A673 (cell line): ENCODE measurements around the gene NES. TPM values are rescaled to one million over a fixed set of nuclear protein-coding genes. Genes with fewer than 3 reads are reported as not detected.

ENCODE experiments used
- BruUV-seq: library from RNA; stranded (reverse); fragments of 400-500 nt; replicated peaks from 2 replicates; lab custom pipeline; 2021; lab: Mats Ljungman, UMichigan
- CTCF ChIA-PET: fragments of 300-600 bp; sonication (Branson Sonifier 250); formaldehyde crosslinking; loops from one replicate; lab custom pipeline; 2022; ENCODE audit warnings: antibody characterized with exemption; lab: Charles Lee
- POLR2A ChIA-PET: fragments of 300-600 bp; sonication (Branson Sonifier 250); formaldehyde crosslinking; loops from one replicate; lab custom pipeline; 2022; ENCODE audit warnings: antibody characterized with exemption; ENCODE audit not compliant: low non-redundant PET; lab: Charles Lee
- DNase-seq: peaks from one replicate; pipeline ENCODE4 v3.0.0-alpha.2; 2015; ENCODE audit warnings: low spot score
- H3K27ac ChIP-seq: fragments of 200-600 bp; sonication (generic); 2 replicates; pipeline ENCODE4 v1.5.1; 2016; ENCODE audit warnings: mixed run types, low read depth, mild to moderate bottlenecking, mixed read lengths, antibody characterized with exemption, low read length; ENCODE audit not compliant: poor library complexity, severe bottlenecking
- H3K27me3 ChIP-seq: fragments of 200-600 bp; sonication (generic); replicated peaks from 2 replicates; pipeline ENCODE4 v1.6.1; 2017; ENCODE audit warnings: mixed run types, low read depth, mild to moderate bottlenecking, mixed read lengths, antibody characterized with exemption, low read length; ENCODE audit not compliant: insufficient read depth, poor library complexity
- H3K36me3 ChIP-seq: fragments of 200-600 bp; sonication (generic); 2 replicates; pipeline ENCODE4 v1.6.1; 2016; ENCODE audit warnings: mixed run types, mild to moderate bottlenecking, mixed read lengths, antibody characterized with exemption, low read length; ENCODE audit not compliant: insufficient read depth, poor library complexity, severe bottlenecking
- H3K4me1 ChIP-seq: fragments of 200-600 bp; sonication (generic); 2 replicates; pipeline ENCODE4 v1.6.1; 2017; ENCODE audit warnings: mixed run types, mild to moderate bottlenecking, mixed read lengths, antibody characterized with exemption, low read length; ENCODE audit not compliant: insufficient read depth, poor library complexity, severe bottlenecking
- H3K4me3 ChIP-seq: fragments of 200-600 bp; sonication (generic); 2 replicates; pipeline ENCODE4 v1.5.1; 2016; ENCODE audit warnings: low read depth, mixed run types, mild to moderate bottlenecking, mixed read lengths, low read length; ENCODE audit not compliant: poor library complexity, severe bottlenecking
- H3K9me3 ChIP-seq: fragments of 200-600 bp; sonication (generic); 2 replicates; pipeline ENCODE4 v1.6.1; 2016; ENCODE audit warnings: mixed run types, low read depth, mild to moderate bottlenecking, mixed read lengths, antibody characterized with exemption, low read length; ENCODE audit not compliant: poor library complexity, severe bottlenecking
- EZH2 ChIP-seq: fragments of 200-600 bp; sonication (generic); IDR thresholded peaks from 2 replicates; pipeline ENCODE4 v1.6.1; 2017; ENCODE audit warnings: borderline replicate concordance, low read depth, mild to moderate bottlenecking, mixed read lengths, antibody characterized with exemption, low read length; ENCODE audit not compliant: poor library complexity, severe bottlenecking
- intact Hi-C: fragments of 100-400 bp; cut with micrococcal nuclease; formaldehyde crosslinking; loops from one replicate; pipeline ENCODE4 v1.10.0; 2022; ENCODE audit not compliant: unreplicated experiment
- total RNA-seq: library from RNA; stranded (reverse); gene quantifications from 2 replicates; pipeline ENCODE4 v1.2.3, GENCODE V29; 2021
- TF ChIP-seq, protein P1 (sequence below): fragments of 300-800, 200-600 bp; sonication (generic); conservative IDR thresholded peaks from 2 replicates; pipeline ENCODE4 v1.5.1; 2017; ENCODE audit warnings: low read depth, mild to moderate bottlenecking, antibody characterized with exemption, low read length, moderate library complexity, mixed read lengths

Gene NES
- total RNA-seq, 1 experiment from 2014 or later = 8.7 TPM

DNA sequence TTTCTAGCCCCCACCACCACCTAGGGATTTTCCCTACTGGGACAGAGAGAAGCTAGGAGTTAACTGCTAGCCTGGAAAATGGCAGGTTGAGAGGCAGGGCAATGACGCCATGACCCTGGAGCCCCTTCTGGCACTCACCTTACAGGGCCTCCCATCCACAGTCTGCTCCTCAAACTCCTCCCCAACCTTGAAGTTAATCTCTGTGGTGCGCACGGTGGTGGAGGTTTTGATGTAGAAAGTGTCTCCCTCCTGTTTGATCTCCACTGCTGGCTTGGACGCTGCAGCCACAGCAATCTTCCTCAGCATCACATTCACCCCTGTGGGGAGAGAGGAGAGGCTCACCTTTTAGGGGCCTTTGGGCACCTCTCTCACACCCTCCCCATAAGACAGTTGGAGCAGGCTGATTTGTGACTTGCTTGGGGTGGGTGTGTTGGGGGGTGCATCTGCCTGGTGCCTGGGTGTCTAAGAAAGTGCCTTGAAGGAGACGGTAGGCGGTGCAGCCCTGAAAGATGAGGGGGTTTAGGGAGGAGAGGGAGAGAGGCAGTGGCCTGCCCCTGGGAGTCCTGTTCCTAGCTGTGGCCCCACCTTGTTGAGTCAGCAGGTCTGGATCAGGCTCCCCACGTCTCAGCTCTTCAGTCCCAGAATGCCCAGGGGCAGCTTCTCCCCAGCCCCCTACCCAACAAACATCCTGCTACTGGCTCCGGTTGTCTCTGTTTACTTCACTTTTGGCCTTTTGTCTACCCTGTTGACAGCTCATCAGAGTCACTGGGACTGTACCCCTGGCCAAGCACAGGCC, 23.7 kb upstream of the NES start:
- no peak for DNase-seq
- intact Hi-C loops = no loop called here
- H3K4me1 ChIP-seq = peaks cover 30% of the 10 kb centered on the region
- H3K9me3 ChIP-seq = no peaks in the 10 kb centered on the region
- CTCF ChIA-PET = interaction anchor here (0.6 to 3.8 kb wide), 2 partner anchors 12 to 256 kb away, joined by 4 to 34 read pairs; no protein-coding TSS in a partner anchor
- H3K4me3 ChIP-seq = no peak overlapping the region
- no peaks in the 10 kb centered on the region for H3K36me3 ChIP-seq
- no TSS peak for BruUV-seq
- H3K27ac ChIP-seq = no peak overlapping the region
- peaks cover 5% of the 10 kb centered on the region for H3K27me3 ChIP-seq
- TF ChIP-seq, protein P1, sequence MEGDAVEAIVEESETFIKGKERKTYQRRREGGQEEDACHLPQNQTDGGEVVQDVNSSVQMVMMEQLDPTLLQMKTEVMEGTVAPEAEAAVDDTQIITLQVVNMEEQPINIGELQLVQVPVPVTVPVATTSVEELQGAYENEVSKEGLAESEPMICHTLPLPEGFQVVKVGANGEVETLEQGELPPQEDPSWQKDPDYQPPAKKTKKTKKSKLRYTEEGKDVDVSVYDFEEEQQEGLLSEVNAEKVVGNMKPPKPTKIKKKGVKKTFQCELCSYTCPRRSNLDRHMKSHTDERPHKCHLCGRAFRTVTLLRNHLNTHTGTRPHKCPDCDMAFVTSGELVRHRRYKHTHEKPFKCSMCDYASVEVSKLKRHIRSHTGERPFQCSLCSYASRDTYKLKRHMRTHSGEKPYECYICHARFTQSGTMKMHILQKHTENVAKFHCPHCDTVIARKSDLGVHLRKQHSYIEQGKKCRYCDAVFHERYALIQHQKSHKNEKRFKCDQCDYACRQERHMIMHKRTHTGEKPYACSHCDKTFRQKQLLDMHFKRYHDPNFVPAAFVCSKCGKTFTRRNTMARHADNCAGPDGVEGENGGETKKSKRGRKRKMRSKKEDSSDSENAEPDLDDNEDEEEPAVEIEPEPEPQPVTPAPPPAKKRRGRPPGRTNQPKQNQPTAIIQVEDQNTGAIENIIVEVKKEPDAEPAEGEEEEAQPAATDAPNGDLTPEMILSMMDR = no peak
- TF ChIP-seq EZH2 = no peak
- POLR2A ChIA-PET = no interaction called here

GRCh38 chr1:156698995-156699394, 21.8 kb upstream of the NES start:
- POLR2A ChIA-PET = no interaction called here
- H3K9me3 ChIP-seq = no peaks in the 10 kb centered on the region
- no peak for TF ChIP-seq EZH2
- TF ChIP-seq, protein P1 = no peak
- no peaks in the 10 kb centered on the region for H3K27me3 ChIP-seq
- no peak overlapping the region for H3K27ac ChIP-seq
- BruUV-seq = no TSS peak
- H3K36me3 ChIP-seq = no peaks in the 10 kb centered on the region
- H3K4me1 ChIP-seq = peaks cover 11% of the 10 kb centered on the region
- no peak for DNase-seq
- CTCF ChIA-PET = interaction anchor here (0.8 kb wide), 1 partner anchor 9 kb away, joined by 5 read pairs; no protein-coding TSS in a partner anchor
- no peak overlapping the region for H3K4me3 ChIP-seq
- intact Hi-C loops = no loop called here

- TF ChIP-seq EZH2 = no peak
- TF ChIP-seq, protein P1 = no peak
- Histone ChIP-seq H3K27ac (no peak overlapping the region), H3K9me3 (no peaks in the 10 kb centered on the region), H3K36me3 (no peaks in the 10 kb centered on the region), H3K4me3 (no peak overlapping the region), H3K27me3 (no peaks in the 10 kb centered on the region), H3K4me1 (peaks cover 13% of the 10 kb centered on the region)
- CTCF ChIA-PET = no interaction called here
- DNase-seq = no peak
- intact Hi-C loops = no loop called here
- BruUV-seq = no TSS peak
- POLR2A ChIA-PET = no interaction called here
Measured at GRCh38 chr1:156697481-156697880, 20.3 kb upstream of the NES start.
